ENCODE data around the gene FADS1. TPM values are rescaled to one million over a fixed set of nuclear protein-coding genes. Genes with fewer than 3 reads are reported as not detected.
A peak's percentile ranks its signal among the peaks of the same experiment; 100 is the strongest.

The FADS1 gene
- total RNA-seq, 2 experiments from 2014 or later, result 84.1 to 92.8 TPM

GRCh38 chr11:61752925-61753521 lies 63.8 kb downstream of the FADS1 start:
- ATAC-seq (no peak), DNase-seq (no peak)
- Mint-ChIP-seq H3K9me3 (ENCODE audit: insufficient read depth) (no peaks in the 10 kb centered on the region), H3K4me3 (peak overlapping the region; percentile 58), H3K27me3 (ENCODE audit: low read depth) (peaks cover 25% of the 10 kb centered on the region), H3K36me3 (ENCODE audit: low read depth) (no peaks in the 10 kb centered on the region), H3K27ac (no peak overlapping the region), H3K4me1 (ENCODE audit: low read depth) (peaks cover 29% of the 10 kb centered on the region)
- CTCF ChIA-PET, result interaction anchor here (0.9 to 1.3 kb wide), 3 partner anchors 29 to 39 kb away, joined by 3 read pairs; no protein-coding TSS in a partner anchor
- POLR2A ChIA-PET, result interaction anchor here (0.8 kb wide), 1 partner anchor 40 kb away, joined by 3 read pairs; the partner anchor contains the start of gene FEN1

- H3K27ac Mint-ChIP-seq, result no peak within 1 kb of the TSS
- H3K4me3 Mint-ChIP-seq, result peak within 1 kb of the TSS; percentile 58
- ChIA-PET CTCF (interaction anchor here (1.2 kb wide), 1 partner anchor 87 kb away, joined by 3 read pairs; no protein-coding TSS in a partner anchor), POLR2A (no interaction called here)
- peaks cover 25% of the 10 kb centered on the region for H3K27me3 Mint-ChIP-seq (ENCODE audit: low read depth)
- DNase-seq (peak; percentile 69), ATAC-seq (peak; percentile 94)
- no peaks in the 10 kb centered on the region for H3K9me3 Mint-ChIP-seq (ENCODE audit: insufficient read depth)
- no peaks in the 10 kb centered on the region for H3K36me3 Mint-ChIP-seq (ENCODE audit: low read depth)
- peaks cover 28% of the 10 kb centered on the region for H3K4me1 Mint-ChIP-seq (ENCODE audit: low read depth)
Measured at GRCh38 chr11:61752117-61752924, 64.5 kb downstream of the FADS1 start, which contains the start of gene MYRF. Gene MYRF (plus strand): TSS chr11:61752636. CDS start chr11:61752745, 109 bp downstream.

- peaks cover 19% of the 10 kb centered on the region for H3K4me1 Mint-ChIP-seq (ENCODE audit: low read depth)
- no peaks in the 10 kb centered on the region for H3K9me3 Mint-ChIP-seq (ENCODE audit: insufficient read depth)
- ChIA-PET CTCF (interaction anchor here (1.2 to 3.1 kb wide), 3 partner anchors 24 to 86 kb away, joined by 3 to 16 read pairs (median 5); no protein-coding TSS in a partner anchor), POLR2A (no interaction called here)
- ATAC-seq, result no peak
- H3K4me3 Mint-ChIP-seq, result no peak overlapping the region
- no peak overlapping the region for H3K27ac Mint-ChIP-seq
- H3K36me3 Mint-ChIP-seq (ENCODE audit: low read depth), result no peaks in the 10 kb centered on the region
- H3K27me3 Mint-ChIP-seq (ENCODE audit: low read depth), result peaks cover 25% of the 10 kb centered on the region
- no peak for DNase-seq
Measured at GRCh38 chr11:61751384-61751783, 65.4 kb downstream of the FADS1 start.

DNA sequence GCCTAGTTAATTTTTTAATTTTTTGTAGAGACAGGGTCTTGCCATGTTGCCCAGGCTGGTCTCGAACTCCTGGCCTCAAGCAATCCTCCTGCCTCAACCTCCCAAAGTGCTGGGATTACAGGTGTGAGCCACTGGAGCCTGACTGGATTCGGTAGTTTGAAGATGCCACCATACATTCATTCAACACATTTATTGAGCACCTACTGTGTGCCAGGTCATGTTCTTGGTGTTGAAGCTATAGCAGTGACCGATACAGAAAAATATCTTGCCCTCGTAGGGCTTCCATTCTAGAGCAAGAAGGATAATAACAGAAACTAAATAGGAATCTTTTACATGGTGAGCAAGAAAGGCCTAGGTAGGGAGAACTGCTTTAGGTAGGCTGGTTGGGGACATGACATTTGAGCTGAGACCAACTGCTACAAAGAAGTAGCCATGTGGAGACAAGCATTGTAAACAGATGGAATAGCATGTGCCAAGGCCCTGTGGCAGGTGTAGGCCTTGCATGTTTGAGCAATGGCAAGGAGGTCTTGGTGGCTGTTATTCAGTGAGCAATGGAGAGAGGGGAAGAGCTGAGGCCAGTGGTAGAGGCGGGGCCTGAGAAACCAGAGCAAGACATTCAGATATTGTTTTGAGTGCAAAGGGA lies 66.1 kb downstream of the FADS1 start:
- Mint-ChIP-seq H3K4me1 (ENCODE audit: low read depth) (peaks cover 13% of the 10 kb centered on the region), H3K4me3 (no peak overlapping the region), H3K9me3 (ENCODE audit: insufficient read depth) (no peaks in the 10 kb centered on the region), H3K27me3 (ENCODE audit: low read depth) (peaks cover 25% of the 10 kb centered on the region), H3K36me3 (ENCODE audit: low read depth) (no peaks in the 10 kb centered on the region), H3K27ac (no peak overlapping the region)
- CTCF ChIA-PET, result interaction anchor here (0.6 to 3.1 kb wide), 5 partner anchors 17 to 85 kb away, joined by 3 to 16 read pairs (median 5); no protein-coding TSS in a partner anchor
- DNase-seq (no peak), ATAC-seq (no peak)
- POLR2A ChIA-PET, result no interaction called here

Other genes starting within 250 kb of the FADS1 start
- gene SYT7, start 235.9 kb downstream of the FADS1 start, total RNA-seq, result not detected
- under 1 TPM in 1 of 2 experiments, not detected in 1; 0.05 TPM for gene DAGLA, start 136.6 kb downstream of the FADS1 start, total RNA-seq
- gene MYRF, start 64.4 kb downstream of the FADS1 start, total RNA-seq, result 1 to 10 TPM; 2.8 to 2.9 TPM
- gene TMEM258, start 24.4 kb downstream of the FADS1 start, total RNA-seq, result 100 to 1,000 TPM; 154 to 163 TPM
- gene FEN1, start 24.1 kb downstream of the FADS1 start, total RNA-seq, result 100 to 1,000 TPM; 146 TPM
- gene FADS2, start 11.3 kb upstream of the FADS1 start, total RNA-seq, result 100 to 1,000 TPM; 395 to 416 TPM
- gene FADS3, start 74.5 kb upstream of the FADS1 start, total RNA-seq, result 1 to 10 TPM; 3.8 to 4.5 TPM
- not detected for gene RAB3IL1, start 100.6 kb upstream of the FADS1 start, total RNA-seq
- gene BEST1, start 133.3 kb upstream of the FADS1 start, total RNA-seq, result not detected
- gene FTH1, start 150.6 kb upstream of the FADS1 start, total RNA-seq, result 100 to 1,000 TPM; 709 to 727 TPM